GM12872 (cell line): ENCODE results near the gene MAGI1.

Experiments used
- CTCF ChIP-seq: IDR thresholded peaks from 3 replicates; pipeline ENCODE4 v1.5.1; 2011; ENCODE audit warnings: low read depth, mild to moderate bottlenecking, low read length, moderate library complexity; ENCODE audit not compliant: insufficient read depth

Gene MAGI1

GRCh38 chr3:65584002-65584401 is 454.7 kb downstream of the MAGI1 start:
- no peak for TF ChIP-seq CTCF

GRCh38 chr3:65583188-65583587 is 455.5 kb downstream of the MAGI1 start:
- TF ChIP-seq CTCF, result no peak

- TF ChIP-seq CTCF, result no peak
Observed at GRCh38 chr3:65582012-65582717, 456.6 kb downstream of the MAGI1 start.

- no peak for TF ChIP-seq CTCF
Observed at GRCh38 chr3:65581313-65581712, 457.4 kb downstream of the MAGI1 start.

GRCh38 chr3:65578861-65579260 is 459.9 kb downstream of the MAGI1 start:
- TF ChIP-seq CTCF, result no peak

- TF ChIP-seq CTCF, result no peak
Observed at GRCh38 chr3:65577843-65578430, 460.8 kb downstream of the MAGI1 start.

GRCh38 chr3:65576966-65577365 is 461.8 kb downstream of the MAGI1 start:
- TF ChIP-seq CTCF, result no peak
